ENCODE results near the gene ASMTL.
"Not testable (repeated sequence)": the region's sequence is repeated elsewhere in the genome, so short reads cannot be mapped to it uniquely, and the experiment has no call there.

- TF ChIP-seq CTCF, POLR2AphosphoS5, POLR2A, EP300 (IDR thresholded peaks at IDR 0.05): not testable (repeated sequence)
These were observed 26.4 kb downstream of the ASMTL start for GRCh38 chrX:1426321-1426720.
